ENCODE results near the gene SLC1A7. TPM values are rescaled to one million over a fixed set of nuclear protein-coding genes. Genes with fewer than 3 reads are reported as not detected.

Gene SLC1A7
- total and polyA plus RNA-seq, 2 experiments from 2014 or later: not detected

DNA sequence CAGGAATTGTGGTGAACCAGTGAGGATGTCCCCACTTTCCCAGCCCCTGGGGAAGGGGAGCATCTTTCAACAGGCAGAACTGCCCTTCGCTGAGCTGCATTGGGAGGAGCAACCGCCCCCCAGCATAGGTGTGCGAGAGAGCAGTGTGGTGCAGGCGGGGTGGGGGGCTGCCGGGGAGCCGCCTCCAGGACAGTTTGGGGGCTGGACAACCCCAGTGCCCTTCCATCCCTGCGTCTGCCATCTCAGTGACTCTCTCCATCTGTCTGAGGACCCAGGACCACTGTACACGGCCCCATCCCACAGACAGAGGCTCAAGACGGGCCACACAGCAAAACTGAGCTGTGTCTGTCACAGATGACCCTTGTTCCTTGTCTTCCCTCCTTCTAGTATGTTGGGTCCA, 66.3 kb downstream of the SLC1A7 start:
- H3K4me3 ChIP-seq: no peak overlapping the region
- H3K36me3 ChIP-seq (replicated peaks; ENCODE audit: insufficient read depth, low read depth): no peaks in the 10 kb centered on the region
- H2AFZ ChIP-seq: no peak overlapping the region
- no peaks in the 10 kb centered on the region for H3K4me1 ChIP-seq (ENCODE audit: insufficient read depth)
- no peaks in the 10 kb centered on the region for H3K9me3 ChIP-seq (ENCODE audit: low read depth)
- no peak for DNase-seq (ENCODE audit: low spot score)
- TF ChIP-seq CTCF (IDR thresholded peaks at IDR 0.05; ENCODE audit: poor library complexity) (no peak), EZH2phosphoT487 (IDR thresholded peaks at IDR 0.05; ENCODE audit: low read depth, severe bottlenecking, unreplicated experiment) (no peak), EZH2 (IDR thresholded peaks at IDR 0.05; ENCODE audit: borderline replicate concordance) (no peak)
- H3K9me2 ChIP-seq (replicated peaks; ENCODE audit: insufficient read depth): no peaks in the 10 kb centered on the region
- H3K27ac ChIP-seq: no peak overlapping the region
- H3K4me2 ChIP-seq: no peak overlapping the region
- no peaks in the 10 kb centered on the region for H4K20me1 ChIP-seq (ENCODE audit: insufficient read depth, poor library complexity, severe bottlenecking)
- 93% methylated on average over 5 of the region's 9 CpGs for WGBS (ENCODE audit: low lambda C conversion rate, missing lambda C conversion rate)
- H3K27me3 ChIP-seq: no peaks in the 10 kb centered on the region
- no peaks in the 10 kb centered on the region for H3K79me2 ChIP-seq

GRCh38 chr1:53075761-53076163, 66.7 kb downstream of the SLC1A7 start:
- 88% methylated on average over 8 of the region's 8 CpGs for WGBS (ENCODE audit: low lambda C conversion rate, missing lambda C conversion rate)
- Histone ChIP-seq H3K27me3 (no peaks in the 10 kb centered on the region), H3K9me2 (replicated peaks; ENCODE audit: insufficient read depth) (no peaks in the 10 kb centered on the region), H3K9me3 (ENCODE audit: low read depth) (no peaks in the 10 kb centered on the region), H3K79me2 (no peaks in the 10 kb centered on the region), H4K20me1 (ENCODE audit: insufficient read depth, poor library complexity, severe bottlenecking) (no peaks in the 10 kb centered on the region), H3K36me3 (replicated peaks; ENCODE audit: insufficient read depth, low read depth) (no peaks in the 10 kb centered on the region), H3K27ac (no peak overlapping the region), H3K4me3 (no peak overlapping the region), H2AFZ (no peak overlapping the region), H3K4me1 (ENCODE audit: insufficient read depth) (no peaks in the 10 kb centered on the region), H3K4me2 (no peak overlapping the region)
- no peak for TF ChIP-seq EZH2phosphoT487 (IDR thresholded peaks at IDR 0.05; ENCODE audit: low read depth, severe bottlenecking, unreplicated experiment)
- TF ChIP-seq EZH2 (IDR thresholded peaks at IDR 0.05; ENCODE audit: borderline replicate concordance): no peak
- no peak for TF ChIP-seq CTCF (IDR thresholded peaks at IDR 0.05; ENCODE audit: poor library complexity)
- DNase-seq (ENCODE audit: low spot score): no peak

DNA sequence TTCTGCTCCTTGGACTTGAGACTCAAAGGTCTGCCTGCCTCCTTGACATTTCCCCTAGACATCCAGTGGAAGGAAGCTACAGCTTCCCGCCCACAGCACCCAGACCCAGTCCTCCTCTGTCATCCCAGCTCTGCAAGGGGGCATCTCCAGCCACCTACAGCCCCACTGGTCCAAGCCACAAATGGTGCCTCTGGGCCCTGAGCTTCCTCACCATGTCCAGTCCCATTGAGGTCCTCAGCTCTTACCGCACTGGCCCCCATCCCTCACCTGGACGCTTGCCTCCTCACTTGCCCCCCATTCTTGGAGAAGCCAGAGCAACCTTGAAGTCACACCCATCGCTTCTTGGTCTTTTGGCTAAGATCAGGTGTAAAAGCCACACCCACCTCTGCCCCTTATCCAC, 67.2 kb downstream of the SLC1A7 start:
- Histone ChIP-seq H3K4me3 (no peak overlapping the region), H3K4me1 (ENCODE audit: insufficient read depth) (no peaks in the 10 kb centered on the region), H3K79me2 (no peaks in the 10 kb centered on the region), H2AFZ (no peak overlapping the region), H4K20me1 (ENCODE audit: insufficient read depth, poor library complexity, severe bottlenecking) (no peaks in the 10 kb centered on the region), H3K27ac (no peak overlapping the region), H3K27me3 (no peaks in the 10 kb centered on the region), H3K4me2 (no peak overlapping the region), H3K9me2 (replicated peaks; ENCODE audit: insufficient read depth) (no peaks in the 10 kb centered on the region), H3K9me3 (ENCODE audit: low read depth) (no peaks in the 10 kb centered on the region), H3K36me3 (replicated peaks; ENCODE audit: insufficient read depth, low read depth) (no peaks in the 10 kb centered on the region)
- TF ChIP-seq CTCF (IDR thresholded peaks at IDR 0.05; ENCODE audit: poor library complexity): no peak
- no peak for TF ChIP-seq EZH2 (IDR thresholded peaks at IDR 0.05; ENCODE audit: borderline replicate concordance)
- no peak for TF ChIP-seq EZH2phosphoT487 (IDR thresholded peaks at IDR 0.05; ENCODE audit: low read depth, severe bottlenecking, unreplicated experiment)
- DNase-seq (ENCODE audit: low spot score): no peak
- 94% methylated on average over 4 of the region's 4 CpGs for WGBS (ENCODE audit: low lambda C conversion rate, missing lambda C conversion rate)
